A673 (cell line): Measurements from ENCODE around the gene ESRRA. TPM values are rescaled to one million over a fixed set of nuclear protein-coding genes. Genes with fewer than 3 reads are reported as not detected.

Experiments
- BruUV-seq: library from RNA; stranded (reverse); fragments of 400-500 nt; replicated peaks from 2 replicates; lab custom pipeline; 2021; lab: Mats Ljungman, UMichigan
- CTCF ChIA-PET: fragments of 300-600 bp; sonication (Branson Sonifier 250); formaldehyde crosslinking; loops from one replicate; lab custom pipeline; 2022; ENCODE audit warnings: antibody characterized with exemption; lab: Charles Lee
- POLR2A ChIA-PET: fragments of 300-600 bp; sonication (Branson Sonifier 250); formaldehyde crosslinking; loops from one replicate; lab custom pipeline; 2022; ENCODE audit warnings: antibody characterized with exemption; ENCODE audit not compliant: low non-redundant PET; lab: Charles Lee
- DNase-seq: peaks from one replicate; pipeline ENCODE4 v3.0.0-alpha.2; 2015; ENCODE audit warnings: low spot score
- H3K27ac ChIP-seq: fragments of 200-600 bp; sonication (generic); 2 replicates; pipeline ENCODE4 v1.5.1; 2016; ENCODE audit warnings: mixed run types, low read depth, mild to moderate bottlenecking, mixed read lengths, antibody characterized with exemption, low read length; ENCODE audit not compliant: poor library complexity, severe bottlenecking
- H3K27me3 ChIP-seq: fragments of 200-600 bp; sonication (generic); replicated peaks from 2 replicates; pipeline ENCODE4 v1.6.1; 2017; ENCODE audit warnings: mixed run types, low read depth, mild to moderate bottlenecking, mixed read lengths, antibody characterized with exemption, low read length; ENCODE audit not compliant: insufficient read depth, poor library complexity
- H3K36me3 ChIP-seq: fragments of 200-600 bp; sonication (generic); 2 replicates; pipeline ENCODE4 v1.6.1; 2016; ENCODE audit warnings: mixed run types, mild to moderate bottlenecking, mixed read lengths, antibody characterized with exemption, low read length; ENCODE audit not compliant: insufficient read depth, poor library complexity, severe bottlenecking
- H3K4me1 ChIP-seq: fragments of 200-600 bp; sonication (generic); 2 replicates; pipeline ENCODE4 v1.6.1; 2017; ENCODE audit warnings: mixed run types, mild to moderate bottlenecking, mixed read lengths, antibody characterized with exemption, low read length; ENCODE audit not compliant: insufficient read depth, poor library complexity, severe bottlenecking
- H3K4me3 ChIP-seq: fragments of 200-600 bp; sonication (generic); 2 replicates; pipeline ENCODE4 v1.5.1; 2016; ENCODE audit warnings: low read depth, mixed run types, mild to moderate bottlenecking, mixed read lengths, low read length; ENCODE audit not compliant: poor library complexity, severe bottlenecking
- H3K9me3 ChIP-seq: fragments of 200-600 bp; sonication (generic); 2 replicates; pipeline ENCODE4 v1.6.1; 2016; ENCODE audit warnings: mixed run types, low read depth, mild to moderate bottlenecking, mixed read lengths, antibody characterized with exemption, low read length; ENCODE audit not compliant: poor library complexity, severe bottlenecking
- EZH2 ChIP-seq: fragments of 200-600 bp; sonication (generic); IDR thresholded peaks from 2 replicates; pipeline ENCODE4 v1.6.1; 2017; ENCODE audit warnings: borderline replicate concordance, low read depth, mild to moderate bottlenecking, mixed read lengths, antibody characterized with exemption, low read length; ENCODE audit not compliant: poor library complexity, severe bottlenecking
- intact Hi-C: fragments of 100-400 bp; cut with micrococcal nuclease; formaldehyde crosslinking; loops from one replicate; pipeline ENCODE4 v1.10.0; 2022; ENCODE audit not compliant: unreplicated experiment
- total RNA-seq: library from RNA; stranded (reverse); gene quantifications from 2 replicates; pipeline ENCODE4 v1.2.3, GENCODE V29; 2021
- TF ChIP-seq, protein P1 (sequence below): fragments of 300-800, 200-600 bp; sonication (generic); conservative IDR thresholded peaks from 2 replicates; pipeline ENCODE4 v1.5.1; 2017; ENCODE audit warnings: low read depth, mild to moderate bottlenecking, antibody characterized with exemption, low read length, moderate library complexity, mixed read lengths

The ESRRA gene
- total RNA-seq, 1 experiment from 2014 or later = 63.8 TPM

DNA sequence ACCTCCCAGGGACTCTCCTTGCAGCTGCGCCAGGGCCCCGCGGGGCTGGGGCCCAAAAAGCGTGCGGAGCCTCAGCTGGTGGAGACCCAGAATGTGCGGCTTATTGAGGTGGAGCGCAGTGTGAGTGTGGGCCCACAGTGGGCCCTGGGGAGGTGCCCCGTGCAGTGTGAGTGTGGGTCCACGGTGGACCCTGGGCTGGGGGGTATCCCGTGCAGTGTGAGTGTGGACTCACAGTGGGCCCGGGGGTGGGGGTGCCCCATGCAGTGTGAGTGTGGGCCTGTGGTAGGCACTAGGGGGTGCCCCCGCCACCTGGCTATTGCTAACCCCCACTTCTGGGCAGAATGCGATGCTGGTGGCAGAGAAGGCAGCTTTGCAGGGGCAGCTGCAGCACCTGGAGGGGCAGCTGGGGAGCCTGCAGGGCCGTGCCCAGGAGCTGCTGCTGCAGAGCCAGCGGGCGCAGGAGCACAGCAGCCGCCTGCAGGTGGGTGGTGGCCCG lies 45.9 kb downstream of the ESRRA start:
- no TSS peak for BruUV-seq

DNA sequence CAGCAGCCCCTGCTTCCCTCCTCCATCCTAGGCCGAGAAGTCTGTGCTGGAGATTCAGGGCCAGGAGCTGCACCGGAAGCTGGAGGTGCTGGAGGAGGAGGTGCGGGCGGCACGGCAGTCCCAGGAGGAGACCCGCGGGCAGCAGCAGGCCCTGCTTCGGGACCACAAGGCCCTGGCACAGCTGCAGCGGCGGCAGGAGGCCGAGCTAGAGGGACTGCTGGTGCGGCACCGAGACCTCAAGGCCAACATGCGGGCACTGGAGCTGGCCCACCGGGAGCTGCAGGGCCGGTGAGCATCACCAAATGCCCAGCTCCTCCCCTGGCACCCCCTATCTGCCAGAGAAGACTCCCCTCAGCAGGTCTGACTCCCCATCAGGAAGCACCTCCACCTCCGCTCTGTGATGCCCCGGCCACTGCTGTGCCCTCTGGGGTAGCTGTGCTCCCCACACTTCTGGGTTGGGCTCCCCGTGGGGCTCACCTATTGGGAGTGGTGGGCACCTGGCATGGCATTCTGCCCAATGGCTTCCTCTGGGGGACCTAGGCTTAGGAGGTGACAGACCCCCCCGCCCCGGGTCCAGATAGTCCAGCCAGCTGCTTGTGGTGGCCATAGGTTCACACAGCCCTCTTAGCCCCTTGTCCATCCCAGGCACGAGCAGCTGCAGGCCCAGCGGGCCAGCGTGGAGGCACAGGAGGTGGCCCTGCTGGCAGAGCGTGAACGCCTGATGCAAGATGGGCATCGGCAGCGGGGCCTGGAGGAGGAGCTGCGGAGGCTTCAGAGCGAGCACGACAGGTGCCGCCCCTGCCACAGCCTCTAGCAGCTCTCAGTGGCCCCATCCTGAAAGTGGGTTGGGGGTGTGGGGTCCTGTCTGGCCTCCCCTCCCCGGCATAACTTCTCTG lies 47.0 kb downstream of the ESRRA start:
- intact Hi-C loops = no loop called here
- ChIA-PET POLR2A (no interaction called here), CTCF (interaction anchor here (1.9 kb wide), 1 partner anchor 10 kb away, joined by 7 read pairs; no protein-coding TSS in a partner anchor)
- no peak overlapping the region for H3K27ac ChIP-seq
- DNase-seq = no peak
- TF ChIP-seq EZH2 = no peak
- TF ChIP-seq, protein P1, sequence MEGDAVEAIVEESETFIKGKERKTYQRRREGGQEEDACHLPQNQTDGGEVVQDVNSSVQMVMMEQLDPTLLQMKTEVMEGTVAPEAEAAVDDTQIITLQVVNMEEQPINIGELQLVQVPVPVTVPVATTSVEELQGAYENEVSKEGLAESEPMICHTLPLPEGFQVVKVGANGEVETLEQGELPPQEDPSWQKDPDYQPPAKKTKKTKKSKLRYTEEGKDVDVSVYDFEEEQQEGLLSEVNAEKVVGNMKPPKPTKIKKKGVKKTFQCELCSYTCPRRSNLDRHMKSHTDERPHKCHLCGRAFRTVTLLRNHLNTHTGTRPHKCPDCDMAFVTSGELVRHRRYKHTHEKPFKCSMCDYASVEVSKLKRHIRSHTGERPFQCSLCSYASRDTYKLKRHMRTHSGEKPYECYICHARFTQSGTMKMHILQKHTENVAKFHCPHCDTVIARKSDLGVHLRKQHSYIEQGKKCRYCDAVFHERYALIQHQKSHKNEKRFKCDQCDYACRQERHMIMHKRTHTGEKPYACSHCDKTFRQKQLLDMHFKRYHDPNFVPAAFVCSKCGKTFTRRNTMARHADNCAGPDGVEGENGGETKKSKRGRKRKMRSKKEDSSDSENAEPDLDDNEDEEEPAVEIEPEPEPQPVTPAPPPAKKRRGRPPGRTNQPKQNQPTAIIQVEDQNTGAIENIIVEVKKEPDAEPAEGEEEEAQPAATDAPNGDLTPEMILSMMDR = no peak
- no peaks in the 10 kb centered on the region for H3K36me3 ChIP-seq
- no peaks in the 10 kb centered on the region for H3K9me3 ChIP-seq
- no peaks in the 10 kb centered on the region for H3K27me3 ChIP-seq
- no TSS peak for BruUV-seq
- no peak overlapping the region for H3K4me3 ChIP-seq
- H3K4me1 ChIP-seq = peaks cover 11% of the 10 kb centered on the region

More for the DNA sequence above, 45.9 kb downstream of the ESRRA start:
- CTCF ChIA-PET = interaction anchor here (0.7 kb wide), 1 partner anchor 44 kb away, joined by 4 read pairs; no protein-coding TSS in a partner anchor
- Histone ChIP-seq H3K36me3 (no peaks in the 10 kb centered on the region), H3K9me3 (no peaks in the 10 kb centered on the region), H3K27me3 (no peaks in the 10 kb centered on the region), H3K4me1 (peaks cover 8% of the 10 kb centered on the region), H3K4me3 (no peak overlapping the region), H3K27ac (no peak overlapping the region)
- POLR2A ChIA-PET = no interaction called here
- no peak for TF ChIP-seq EZH2
- TF ChIP-seq, protein P1 = no peak
- DNase-seq = no peak
- intact Hi-C loops = no loop called here

DNA sequence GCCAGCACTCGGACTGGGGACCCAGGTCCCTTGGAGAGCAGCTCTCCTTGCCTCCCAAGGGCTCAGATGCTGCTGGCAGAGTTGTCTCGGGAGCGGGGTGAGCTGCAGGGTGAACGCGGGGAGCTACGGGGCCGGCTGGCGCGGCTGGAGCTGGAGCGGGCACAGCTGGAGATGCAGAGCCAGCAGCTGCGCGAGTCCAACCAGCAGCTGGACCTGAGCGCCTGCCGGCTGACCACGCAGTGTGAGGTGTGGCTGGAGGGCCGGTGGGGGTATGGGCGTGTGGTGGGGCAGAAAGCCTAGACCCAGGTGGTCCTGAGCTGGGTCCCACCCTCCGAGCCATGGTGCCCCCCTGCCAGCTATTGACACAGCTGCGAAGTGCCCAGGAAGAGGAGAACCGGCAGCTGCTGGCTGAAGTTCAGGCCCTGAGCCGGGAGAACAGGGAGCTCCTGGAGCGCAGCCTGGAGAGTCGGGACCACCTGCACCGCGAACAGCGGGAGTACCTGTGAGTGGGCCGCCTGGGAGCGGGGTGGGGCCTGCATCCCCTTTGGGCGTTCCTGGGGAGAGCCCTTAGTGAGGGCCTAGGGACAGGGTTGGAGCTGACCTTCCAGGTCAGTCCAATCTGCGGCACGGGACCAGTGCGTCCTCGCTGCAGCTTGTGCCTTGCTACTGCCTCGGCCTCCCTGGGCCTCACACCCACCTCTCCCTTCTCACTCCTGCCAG lies 47.8 kb downstream of the ESRRA start:
- no peaks in the 10 kb centered on the region for H3K36me3 ChIP-seq
- ChIA-PET CTCF (interaction anchor here (0.8 to 2.7 kb wide), 3 partner anchors 11 to 149 kb away, joined by 4 to 29 read pairs (median 7); partner anchors contain the start of genes PRDX5 and TRMT112), POLR2A (no interaction called here)
- peaks cover 12% of the 10 kb centered on the region for H3K4me1 ChIP-seq
- no peak overlapping the region for H3K27ac ChIP-seq
- H3K9me3 ChIP-seq = no peaks in the 10 kb centered on the region
- intact Hi-C loops = no loop called here
- TF ChIP-seq, protein P1 = no peak
- no peak for TF ChIP-seq EZH2
- no peaks in the 10 kb centered on the region for H3K27me3 ChIP-seq
- BruUV-seq = no TSS peak
- DNase-seq = no peak
- H3K4me3 ChIP-seq = no peak overlapping the region
